Mesothelial cell of epicardium (in vitro differentiated cells): ENCODE results near the gene MFSD2B. TPM values are rescaled to one million over a fixed set of nuclear protein-coding genes. Genes with fewer than 3 reads are reported as not detected.
A peak's percentile ranks its signal among the peaks of the same experiment; 100 is the strongest.

Experiments used
- DNase-seq, 2 experiments: peaks; one replicate each; pipeline ENCODE4 v3.0.0; 2021; ENCODE audit warnings: low spot score in 2 of 2; ENCODE audit not compliant: unreplicated experiment in 2 of 2
- H3K27ac Mint-ChIP-seq: 2 replicates; pipeline ENCODE4 v1.8.0; 2021; ENCODE audit warnings: mixed read lengths
- H3K27me3 Mint-ChIP-seq: 2 replicates; pipeline ENCODE4 v1.8.0; 2021; ENCODE audit warnings: low read depth, mixed read lengths
- H3K36me3 Mint-ChIP-seq: 2 replicates; pipeline ENCODE4 v1.8.0; 2021; ENCODE audit warnings: mixed read lengths
- H3K4me1 Mint-ChIP-seq: 2 replicates; pipeline ENCODE4 v1.8.0; 2021; ENCODE audit warnings: mixed read lengths
- H3K4me3 Mint-ChIP-seq: 2 replicates; pipeline ENCODE4 v1.8.0; 2021; ENCODE audit warnings: mild to moderate bottlenecking, moderate library complexity, mixed read lengths
- H3K9me3 Mint-ChIP-seq: 2 replicates; pipeline ENCODE4 v1.8.0; 2021; ENCODE audit warnings: mixed read lengths
- total RNA-seq: library from RNA; stranded (reverse); gene quantifications from 3 replicates; pipeline ENCODE4 v1.2.1, GENCODE V29; 2021
- TF ChIP-seq, protein P1 (sequence below): fragments of 200-600 bp; sonication (generic); IDR thresholded peaks from one replicate; pipeline ENCODE4 v1.5.0; 2021; ENCODE audit warnings: antibody characterized with exemption; ENCODE audit not compliant: unreplicated experiment

The MFSD2B gene
- total RNA-seq, 1 donor from 2014 or later, result 0.31 TPM

DNA sequence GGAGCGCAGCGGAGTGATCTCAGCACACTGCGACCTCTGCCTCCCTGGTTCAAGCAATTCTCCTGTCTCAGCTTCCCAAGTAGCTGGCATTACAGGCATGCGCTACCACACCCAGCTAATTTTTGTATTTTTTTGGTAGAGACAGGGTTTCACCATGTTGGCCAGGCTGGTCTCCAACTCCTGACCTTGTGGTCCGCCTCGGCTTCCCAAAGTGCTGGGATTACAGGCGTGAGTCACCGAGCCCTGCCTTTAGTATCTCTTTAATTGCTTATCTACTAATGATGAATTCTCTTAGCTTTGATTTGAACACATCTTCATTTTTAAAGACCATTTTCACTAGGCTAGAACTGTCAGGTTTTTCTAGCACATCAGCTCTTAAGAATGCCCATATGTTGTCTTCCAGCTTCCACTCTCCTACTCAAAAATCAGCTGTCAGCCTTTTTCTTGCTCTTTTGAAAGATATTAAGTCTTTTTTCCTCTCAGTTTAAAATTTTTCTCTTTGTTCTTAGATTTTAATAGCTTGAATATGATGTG, 16.1 kb upstream of the MFSD2B start:
- TF ChIP-seq, protein P1, sequence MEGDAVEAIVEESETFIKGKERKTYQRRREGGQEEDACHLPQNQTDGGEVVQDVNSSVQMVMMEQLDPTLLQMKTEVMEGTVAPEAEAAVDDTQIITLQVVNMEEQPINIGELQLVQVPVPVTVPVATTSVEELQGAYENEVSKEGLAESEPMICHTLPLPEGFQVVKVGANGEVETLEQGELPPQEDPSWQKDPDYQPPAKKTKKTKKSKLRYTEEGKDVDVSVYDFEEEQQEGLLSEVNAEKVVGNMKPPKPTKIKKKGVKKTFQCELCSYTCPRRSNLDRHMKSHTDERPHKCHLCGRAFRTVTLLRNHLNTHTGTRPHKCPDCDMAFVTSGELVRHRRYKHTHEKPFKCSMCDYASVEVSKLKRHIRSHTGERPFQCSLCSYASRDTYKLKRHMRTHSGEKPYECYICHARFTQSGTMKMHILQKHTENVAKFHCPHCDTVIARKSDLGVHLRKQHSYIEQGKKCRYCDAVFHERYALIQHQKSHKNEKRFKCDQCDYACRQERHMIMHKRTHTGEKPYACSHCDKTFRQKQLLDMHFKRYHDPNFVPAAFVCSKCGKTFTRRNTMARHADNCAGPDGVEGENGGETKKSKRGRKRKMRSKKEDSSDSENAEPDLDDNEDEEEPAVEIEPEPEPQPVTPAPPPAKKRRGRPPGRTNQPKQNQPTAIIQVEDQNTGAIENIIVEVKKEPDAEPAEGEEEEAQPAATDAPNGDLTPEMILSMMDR, result no peak
- no peak for DNase-seq
- no peaks in the 10 kb centered on the region for H3K27me3 Mint-ChIP-seq
- no peak overlapping the region for H3K4me3 Mint-ChIP-seq
- peaks cover 18% of the 10 kb centered on the region for H3K36me3 Mint-ChIP-seq
- no peaks in the 10 kb centered on the region for H3K9me3 Mint-ChIP-seq
- H3K4me1 Mint-ChIP-seq, result no peaks in the 10 kb centered on the region
- peak overlapping the region; percentile 43 for H3K27ac Mint-ChIP-seq

DNA sequence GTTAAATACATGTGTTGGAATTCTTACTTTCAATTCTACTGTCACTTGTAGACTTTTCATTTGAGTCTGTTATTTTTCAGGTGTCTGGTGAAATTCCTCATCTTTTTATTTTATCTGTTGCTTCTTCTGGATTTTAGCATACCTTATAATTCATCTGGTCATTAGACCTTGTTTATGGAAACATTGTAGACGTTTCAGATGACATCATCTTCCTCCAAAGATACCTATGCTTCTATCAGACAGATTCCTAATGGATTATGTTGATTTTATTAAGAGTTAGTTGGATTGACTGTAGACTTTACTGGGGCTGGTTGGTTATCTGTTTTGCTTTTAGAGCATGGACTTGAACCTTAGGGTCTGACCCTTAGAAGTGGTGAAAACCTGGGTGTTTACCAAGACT, 15.3 kb upstream of the MFSD2B start:
- Mint-ChIP-seq H3K27ac (no peak overlapping the region), H3K36me3 (peaks cover 21% of the 10 kb centered on the region), H3K9me3 (no peaks in the 10 kb centered on the region), H3K27me3 (no peaks in the 10 kb centered on the region), H3K4me3 (no peak overlapping the region), H3K4me1 (no peaks in the 10 kb centered on the region)
- TF ChIP-seq, protein P1, result no peak
- DNase-seq, result no peak

DNA sequence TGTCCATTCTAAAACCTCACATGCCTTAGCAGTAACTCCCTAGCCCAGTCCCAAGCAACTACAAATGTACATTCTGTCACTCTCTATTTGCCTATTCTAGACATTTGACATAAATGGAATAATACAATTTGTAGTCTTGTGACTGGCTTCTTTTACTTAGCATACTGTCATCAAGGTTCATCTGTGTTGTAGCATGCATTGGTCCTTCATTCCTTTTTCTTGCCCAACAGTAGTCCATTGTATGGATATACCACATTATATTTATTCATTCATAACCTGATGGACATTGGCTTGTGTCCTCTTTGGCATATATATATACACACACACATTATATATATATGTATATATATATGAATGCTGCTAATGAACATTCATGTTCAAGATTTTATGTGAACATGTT, 2.2 kb upstream of the MFSD2B start:
- TF ChIP-seq, protein P1, result no peak
- no peaks in the 10 kb centered on the region for H3K9me3 Mint-ChIP-seq

DNA sequence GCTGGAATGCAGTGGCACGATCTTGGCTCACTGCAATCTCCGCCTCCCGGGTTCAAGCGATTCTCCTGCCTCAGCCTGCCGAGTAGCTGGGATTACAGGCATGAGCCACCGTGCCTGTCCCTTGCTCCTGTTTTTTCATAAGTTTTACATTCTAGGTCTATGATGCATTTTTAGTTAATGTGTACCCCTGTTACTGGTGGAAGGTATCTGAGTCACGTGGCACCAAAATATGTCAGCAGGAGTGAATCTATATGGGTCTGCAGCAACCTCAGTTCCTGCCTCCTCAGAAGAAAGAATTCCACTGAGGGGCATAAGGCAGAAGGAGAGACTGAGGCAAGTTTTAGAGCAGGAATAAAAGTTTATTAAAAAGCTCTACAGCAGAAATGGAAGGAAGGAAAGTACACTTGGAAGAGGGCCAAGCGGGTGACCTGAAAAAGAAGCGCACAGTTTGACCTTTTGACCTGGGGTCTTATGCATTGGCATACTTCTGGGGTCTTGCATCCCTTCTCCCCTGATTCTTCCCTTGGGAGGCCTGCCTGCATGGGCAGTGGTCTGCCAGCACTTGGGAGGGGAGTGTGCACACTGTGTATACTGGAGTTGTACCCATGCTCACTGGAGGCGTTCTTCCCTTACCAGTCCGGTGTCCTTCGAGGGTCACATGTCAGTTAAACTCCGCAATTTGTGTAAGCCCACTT, 1.1 kb upstream of the MFSD2B start:
- no peak for DNase-seq
- peak overlapping the region; percentile 51 for H3K4me3 Mint-ChIP-seq
- H3K27me3 Mint-ChIP-seq, result peaks cover 34% of the 10 kb centered on the region
- TF ChIP-seq, protein P1, result no peak
- H3K27ac Mint-ChIP-seq, result no peak overlapping the region
- H3K36me3 Mint-ChIP-seq, result peaks cover 2% of the 10 kb centered on the region
- H3K4me1 Mint-ChIP-seq, result peaks cover 8% of the 10 kb centered on the region
- H3K9me3 Mint-ChIP-seq, result no peaks in the 10 kb centered on the region

More for the DNA sequence above, 2.2 kb upstream of the MFSD2B start:
- H3K4me1 Mint-ChIP-seq, result peaks cover 8% of the 10 kb centered on the region
- no peak overlapping the region for H3K4me3 Mint-ChIP-seq
- no peak overlapping the region for H3K27ac Mint-ChIP-seq
- H3K27me3 Mint-ChIP-seq, result peaks cover 33% of the 10 kb centered on the region
- H3K36me3 Mint-ChIP-seq, result no peaks in the 10 kb centered on the region
- no peak for DNase-seq

DNA sequence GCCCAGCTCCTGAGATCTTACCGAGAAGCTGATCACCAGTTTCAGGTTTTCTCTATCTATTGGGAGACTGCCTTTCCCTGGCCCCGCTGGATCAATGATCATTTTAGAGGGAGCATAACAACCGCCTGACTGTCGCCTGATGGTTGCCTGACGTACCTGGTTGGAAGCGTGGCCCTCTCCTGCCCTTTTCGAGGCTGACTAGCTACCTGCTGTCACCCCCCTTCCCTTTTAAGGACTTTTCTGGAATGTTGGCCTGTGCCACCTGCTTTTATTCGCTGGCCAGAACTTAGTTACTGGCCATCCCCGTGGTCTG, 562 bp upstream of the MFSD2B start:
- Mint-ChIP-seq H3K27ac (no peak overlapping the region), H3K9me3 (no peaks in the 10 kb centered on the region), H3K27me3 (peaks cover 34% of the 10 kb centered on the region), H3K36me3 (peaks cover 2% of the 10 kb centered on the region), H3K4me1 (peaks cover 8% of the 10 kb centered on the region), H3K4me3 (peak overlapping the region; percentile 51)
- no peak for DNase-seq
- TF ChIP-seq, protein P1, result no peak
